Amniotic epithelial cell (primary cell): ENCODE results near the gene TNFRSF1B.
A peak's percentile ranks its signal among the peaks of the same experiment; 100 is the strongest.

Source experiments
- DNase-seq: peaks from one replicate; pipeline ENCODE4 v3.0.0-alpha.2; 2010; ENCODE audit warnings: low read depth

Gene TNFRSF1B

GRCh38 chr1:12158357-12159092, 8.3 kb upstream of the TNFRSF1B start:
- DNase-seq, result no peak

- DNase-seq, result no peak
Measured at GRCh38 chr1:12159816-12160215, 7.0 kb upstream of the TNFRSF1B start.

- no peak for DNase-seq
Measured at GRCh38 chr1:12161324-12161661, 5.5 kb upstream of the TNFRSF1B start.

- peak; percentile 76 for DNase-seq
Measured at GRCh38 chr1:12161662-12162458, 4.9 kb upstream of the TNFRSF1B start.

- no peak for DNase-seq
Measured at GRCh38 chr1:12162459-12163137, 4.2 kb upstream of the TNFRSF1B start.

- DNase-seq, result no peak
Measured at GRCh38 chr1:12163210-12163609, 3.6 kb upstream of the TNFRSF1B start.

- DNase-seq, result no peak
Measured at GRCh38 chr1:12164210-12164609, 2.6 kb upstream of the TNFRSF1B start.

GRCh38 chr1:12165342-12165741, 1.4 kb upstream of the TNFRSF1B start:
- no peak for DNase-seq

- no peak for DNase-seq
Measured at GRCh38 chr1:12167493-12168429, 970 bp downstream of the TNFRSF1B start.

GRCh38 chr1:12168451-12169160, 1.8 kb downstream of the TNFRSF1B start:
- DNase-seq, result no peak

GRCh38 chr1:12169442-12170135, 2.8 kb downstream of the TNFRSF1B start:
- no peak for DNase-seq

GRCh38 chr1:12170263-12170671, 3.5 kb downstream of the TNFRSF1B start:
- DNase-seq, result no peak

- no peak for DNase-seq
Measured at GRCh38 chr1:12171206-12172041, 4.6 kb downstream of the TNFRSF1B start.

GRCh38 chr1:12172042-12172851, 5.5 kb downstream of the TNFRSF1B start:
- DNase-seq, result no peak

GRCh38 chr1:12173041-12173509, 6.3 kb downstream of the TNFRSF1B start:
- DNase-seq, result no peak

- DNase-seq, result no peak
Measured at GRCh38 chr1:12173631-12174121, 6.9 kb downstream of the TNFRSF1B start.

- peak; percentile 32 for DNase-seq
Measured at GRCh38 chr1:12174924-12175810, 8.4 kb downstream of the TNFRSF1B start.
